ENCODE results near the gene DCTPP1.

DCTPP1 gene

DNA sequence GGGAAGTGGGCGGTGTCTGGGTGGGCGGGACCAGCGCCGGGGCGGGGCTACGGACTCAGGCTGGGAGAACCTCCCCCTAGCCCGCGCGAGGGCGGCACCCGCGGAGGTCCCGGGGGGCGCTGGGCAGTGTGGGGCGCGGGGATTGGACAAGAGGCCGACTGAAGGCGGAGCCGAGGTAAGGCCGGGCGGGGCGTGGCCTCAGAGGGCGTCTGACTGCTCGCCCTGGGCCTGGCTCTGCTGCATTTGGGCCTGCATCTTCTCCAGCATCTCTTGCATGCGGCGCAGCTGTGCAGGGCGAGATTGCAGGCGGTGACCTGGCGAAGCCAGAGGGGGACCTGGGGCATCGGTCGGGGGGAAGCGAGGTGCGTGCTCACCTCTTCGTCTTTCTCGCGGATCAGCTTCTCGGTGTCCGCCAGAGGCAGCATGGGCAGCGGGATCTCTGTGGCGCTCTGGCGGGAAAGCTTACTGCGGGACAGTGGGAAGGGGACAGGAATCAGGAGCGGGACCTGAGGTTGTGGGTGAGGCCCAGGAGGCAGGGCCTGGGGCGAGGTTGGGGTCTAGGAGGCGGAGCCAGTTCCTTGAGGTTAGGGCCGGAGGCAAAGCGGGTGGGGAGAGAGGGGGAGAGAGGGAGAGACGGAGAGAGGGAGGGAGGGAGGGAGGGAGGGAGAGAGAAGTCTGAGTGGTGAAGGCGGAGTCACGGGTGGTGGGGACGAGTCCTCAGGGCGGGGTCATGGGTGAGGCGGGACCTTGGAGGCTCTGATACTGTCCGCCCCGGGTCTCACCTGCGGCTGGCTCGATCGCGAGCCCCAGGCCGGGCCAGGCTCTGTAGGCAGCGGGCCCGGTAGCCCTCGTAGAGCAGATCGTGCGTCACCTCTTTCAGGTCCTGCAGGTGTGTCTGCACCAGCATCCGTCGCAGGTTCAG lies 51.3 kb downstream of the DCTPP1 start (continued):
- TF ChIP-seq, protein P1, sequence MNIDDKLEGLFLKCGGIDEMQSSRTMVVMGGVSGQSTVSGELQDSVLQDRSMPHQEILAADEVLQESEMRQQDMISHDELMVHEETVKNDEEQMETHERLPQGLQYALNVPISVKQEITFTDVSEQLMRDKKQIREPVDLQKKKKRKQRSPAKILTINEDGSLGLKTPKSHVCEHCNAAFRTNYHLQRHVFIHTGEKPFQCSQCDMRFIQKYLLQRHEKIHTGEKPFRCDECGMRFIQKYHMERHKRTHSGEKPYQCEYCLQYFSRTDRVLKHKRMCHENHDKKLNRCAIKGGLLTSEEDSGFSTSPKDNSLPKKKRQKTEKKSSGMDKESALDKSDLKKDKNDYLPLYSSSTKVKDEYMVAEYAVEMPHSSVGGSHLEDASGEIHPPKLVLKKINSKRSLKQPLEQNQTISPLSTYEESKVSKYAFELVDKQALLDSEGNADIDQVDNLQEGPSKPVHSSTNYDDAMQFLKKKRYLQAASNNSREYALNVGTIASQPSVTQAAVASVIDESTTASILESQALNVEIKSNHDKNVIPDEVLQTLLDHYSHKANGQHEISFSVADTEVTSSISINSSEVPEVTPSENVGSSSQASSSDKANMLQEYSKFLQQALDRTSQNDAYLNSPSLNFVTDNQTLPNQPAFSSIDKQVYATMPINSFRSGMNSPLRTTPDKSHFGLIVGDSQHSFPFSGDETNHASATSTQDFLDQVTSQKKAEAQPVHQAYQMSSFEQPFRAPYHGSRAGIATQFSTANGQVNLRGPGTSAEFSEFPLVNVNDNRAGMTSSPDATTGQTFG (tag by site-specific recombination; IDR thresholded peaks at IDR 0.05; ENCODE audit: borderline replicate concordance) = no peak
- TF ChIP-seq ZNF354C (tag by site-specific recombination; IDR thresholded peaks at IDR 0.05; ENCODE audit: borderline replicate concordance, low read depth) (no peak), ZNF302 (tag by site-specific recombination; IDR thresholded peaks at IDR 0.05; ENCODE audit: low read depth) (no peak), ZNF121 (tag by site-specific recombination; IDR thresholded peaks at IDR 0.05) (peak; percentile 39; the same call in 1 of the 2 replicates), ZNF324 (tag by site-specific recombination; IDR thresholded peaks at IDR 0.05) (peak; percentile 89; the same call in 1 of the 2 replicates), ZNF549 (tag by site-specific recombination; IDR thresholded peaks at IDR 0.05) (no peak), GLIS1 (tag by site-specific recombination; IDR thresholded peaks at IDR 0.05) (peak; percentile 72), ZNF157 (tag by site-specific recombination; IDR thresholded peaks at IDR 0.05) (no peak), SP2 (tag by site-specific recombination; IDR thresholded peaks at IDR 0.05) (peak; percentile 97), CTCF (tag by site-specific recombination; IDR thresholded peaks at IDR 0.05) (peak; percentile 92), ZFP37 (tag by site-specific recombination; IDR thresholded peaks at IDR 0.05) (no peak), ZNF280C (tag by site-specific recombination; IDR thresholded peaks at IDR 0.05) (no peak), ZNF704 (tag by site-specific recombination; IDR thresholded peaks at IDR 0.05) (no peak), ZNF155 (tag by site-specific recombination; IDR thresholded peaks at IDR 0.05) (no peak), RBAK (tag by site-specific recombination; IDR thresholded peaks at IDR 0.05) (no peak), ZNF558 (tag by site-specific recombination; IDR thresholded peaks at IDR 0.05) (no peak), ZNF404 (tag by site-specific recombination; IDR thresholded peaks at IDR 0.05) (no peak), TRIM28 (IDR thresholded peaks at IDR 0.05; ENCODE audit: borderline replicate concordance, low read length) (peak; percentile 83; the same call in 1 of the 2 replicates), ZNF654 (tag by site-specific recombination; IDR thresholded peaks at IDR 0.05; ENCODE audit: low read depth) (no peak), ZNF175 (tag by site-specific recombination; IDR thresholded peaks at IDR 0.05) (no peak), ZBTB6 (tag by site-specific recombination; IDR thresholded peaks at IDR 0.05) (peak; percentile 89), IKZF3 (tag by site-specific recombination; IDR thresholded peaks at IDR 0.05) (peak; percentile 91), ZNF266 (tag by site-specific recombination; IDR thresholded peaks at IDR 0.05; ENCODE audit: low read depth) (no peak), ZNF510 (tag by site-specific recombination; IDR thresholded peaks at IDR 0.05; ENCODE audit: insufficient replicate concordance) (no peak), ZNF350 (tag by site-specific recombination; IDR thresholded peaks at IDR 0.05) (no peak)
- TF ChIP-seq, protein P2, sequence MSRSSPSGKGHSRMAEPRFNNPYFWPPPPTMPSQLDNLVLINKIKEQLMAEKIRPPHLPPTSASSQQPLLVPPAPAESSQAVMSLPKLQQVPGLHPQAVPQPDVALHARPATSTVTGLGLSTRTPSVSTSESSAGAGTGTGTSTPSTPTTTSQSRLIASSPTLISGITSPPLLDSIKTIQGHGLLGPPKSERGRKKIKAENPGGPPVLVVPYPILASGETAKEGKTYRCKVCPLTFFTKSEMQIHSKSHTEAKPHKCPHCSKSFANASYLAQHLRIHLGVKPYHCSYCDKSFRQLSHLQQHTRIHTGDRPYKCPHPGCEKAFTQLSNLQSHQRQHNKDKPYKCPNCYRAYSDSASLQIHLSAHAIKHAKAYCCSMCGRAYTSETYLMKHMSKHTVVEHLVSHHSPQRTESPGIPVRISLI (tag by site-specific recombination; IDR thresholded peaks at IDR 0.05) = no peak
- TF ChIP-seq, protein P3, sequence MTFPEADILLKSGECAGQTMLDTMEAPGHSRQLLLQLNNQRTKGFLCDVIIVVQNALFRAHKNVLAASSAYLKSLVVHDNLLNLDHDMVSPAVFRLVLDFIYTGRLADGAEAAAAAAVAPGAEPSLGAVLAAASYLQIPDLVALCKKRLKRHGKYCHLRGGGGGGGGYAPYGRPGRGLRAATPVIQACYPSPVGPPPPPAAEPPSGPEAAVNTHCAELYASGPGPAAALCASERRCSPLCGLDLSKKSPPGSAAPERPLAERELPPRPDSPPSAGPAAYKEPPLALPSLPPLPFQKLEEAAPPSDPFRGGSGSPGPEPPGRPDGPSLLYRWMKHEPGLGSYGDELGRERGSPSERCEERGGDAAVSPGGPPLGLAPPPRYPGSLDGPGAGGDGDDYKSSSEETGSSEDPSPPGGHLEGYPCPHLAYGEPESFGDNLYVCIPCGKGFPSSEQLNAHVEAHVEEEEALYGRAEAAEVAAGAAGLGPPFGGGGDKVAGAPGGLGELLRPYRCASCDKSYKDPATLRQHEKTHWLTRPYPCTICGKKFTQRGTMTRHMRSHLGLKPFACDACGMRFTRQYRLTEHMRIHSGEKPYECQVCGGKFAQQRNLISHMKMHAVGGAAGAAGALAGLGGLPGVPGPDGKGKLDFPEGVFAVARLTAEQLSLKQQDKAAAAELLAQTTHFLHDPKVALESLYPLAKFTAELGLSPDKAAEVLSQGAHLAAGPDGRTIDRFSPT (tag by site-specific recombination; IDR thresholded peaks at IDR 0.05) = no peak; the same call in 1 of the 2 replicates
